OCI-LY1 (cell line): Measurements from ENCODE around the gene ASCC2.

ENCODE experiments used
- H2AFZ ChIP-seq: fragments of 200-600 bp; sonication (generic), shearing (Covaris generic); 2 replicates; pipeline ENCODE4 v1.6.0; 2014; ENCODE audit warnings: antibody characterized with exemption, mild to moderate bottlenecking, low read length
- H3F3A ChIP-seq: fragments of 200-600 bp; sonication (generic), shearing (Covaris generic); 2 replicates; pipeline ENCODE4 v1.6.0; 2014; ENCODE audit warnings: mild to moderate bottlenecking, antibody characterized with exemption, low read length, moderate library complexity; ENCODE audit not compliant: insufficient read depth
- H3K27ac ChIP-seq: fragments of 200-600 bp; sonication (generic); 2 replicates; pipeline ENCODE4 v1.5.1; 2014; ENCODE audit warnings: low read length, mixed run types, mild to moderate bottlenecking, low read depth; ENCODE audit not compliant: poor library complexity, severe bottlenecking
- H3K27me3 ChIP-seq: fragments of 200-600 bp; sonication (generic); 2 replicates; pipeline ENCODE4 v1.6.0; 2014; ENCODE audit warnings: antibody characterized with exemption, mild to moderate bottlenecking, low read length, moderate library complexity; ENCODE audit not compliant: insufficient read depth
- H3K36me3 ChIP-seq: fragments of 200-600 bp; sonication (generic); 2 replicates; pipeline ENCODE4 v1.6.1; 2014; ENCODE audit warnings: mild to moderate bottlenecking, antibody characterized with exemption, low read length, moderate library complexity, mixed read lengths; ENCODE audit not compliant: insufficient read depth
- H3K4me1 ChIP-seq: fragments of 200-600 bp; sonication (generic); 2 replicates; pipeline ENCODE4 v1.5.1; 2014; ENCODE audit warnings: mild to moderate bottlenecking, low read length, moderate library complexity; ENCODE audit not compliant: insufficient read depth, severe bottlenecking
- H3K4me2 ChIP-seq: fragments of 200-600 bp; sonication (generic), shearing (Covaris generic); 2 replicates; pipeline ENCODE4 v1.6.1; 2014; ENCODE audit warnings: low read length
- H3K4me3 ChIP-seq: fragments of 200-600 bp; sonication (generic); 2 replicates; pipeline ENCODE4 v1.5.1; 2014; ENCODE audit warnings: low read length, low read depth, mild to moderate bottlenecking, mixed read lengths; ENCODE audit not compliant: poor library complexity, severe bottlenecking
- H3K79me2 ChIP-seq: fragments of 200-600 bp; shearing (Covaris generic); 2 replicates; pipeline ENCODE4 v1.6.1; 2016; ENCODE audit warnings: mixed run types, low read length, mixed read lengths; ENCODE audit not compliant: insufficient read depth
- H3K9ac ChIP-seq: fragments of 200-600 bp; sonication (generic), shearing (Covaris generic); 2 replicates; pipeline ENCODE4 v1.6.1; 2014; ENCODE audit warnings: mild to moderate bottlenecking, low read length, mixed read lengths
- H3K9me2 ChIP-seq: fragments of 200-600 bp; sonication (generic), shearing (Covaris generic); 2 replicates; pipeline ENCODE4 v1.6.1; 2014; ENCODE audit warnings: low read depth, mild to moderate bottlenecking, low read length, mixed read lengths
- H3K9me3 ChIP-seq: fragments of 200-600 bp; shearing (Covaris generic); 2 replicates; pipeline ENCODE4 v1.6.1; 2014; ENCODE audit warnings: low read length, mixed read lengths
- H4K20me1 ChIP-seq: fragments of 200-600 bp; sonication (generic), shearing (Covaris generic); 2 replicates; pipeline ENCODE4 v1.6.0; 2016; ENCODE audit warnings: mild to moderate bottlenecking, low read length; ENCODE audit not compliant: insufficient read depth
- EZH2 ChIP-seq: fragments of 200-600 bp; sonication (generic), shearing (Covaris generic); IDR thresholded peaks from 2 replicates; pipeline ENCODE4 v1.8.0; 2017; ENCODE audit warnings: borderline replicate concordance, mixed run types, mild to moderate bottlenecking, antibody characterized with exemption, low read length, moderate library complexity, mixed read lengths
- TF ChIP-seq, protein P1 (sequence below): fragments of 200-600 bp; sonication (generic), shearing (Covaris generic); IDR thresholded peaks from 2 replicates; pipeline ENCODE4 v1.5.1; 2017; ENCODE audit warnings: mild to moderate bottlenecking, antibody characterized with exemption, low read length, moderate library complexity, mixed read lengths

Gene ASCC2

GRCh38 chr22:29813563-29813962 is 24.5 kb downstream of the ASCC2 start:
- Histone ChIP-seq H3K9ac (no peak overlapping the region), H3K9me2 (no peaks in the 10 kb centered on the region), H3K27me3 (no peaks in the 10 kb centered on the region), H3K9me3 (no peaks in the 10 kb centered on the region), H2AFZ (no peak overlapping the region), H4K20me1 (no peaks in the 10 kb centered on the region), H3K27ac (no peak overlapping the region), H3K36me3 (peaks cover 85% of the 10 kb centered on the region), H3K4me1 (no peaks in the 10 kb centered on the region), H3K79me2 (no peaks in the 10 kb centered on the region), H3K4me3 (no peak overlapping the region), H3K4me2 (no peak overlapping the region), H3F3A (no peaks in the 10 kb centered on the region)
- TF ChIP-seq EZH2 = no peak
- TF ChIP-seq, protein P1, sequence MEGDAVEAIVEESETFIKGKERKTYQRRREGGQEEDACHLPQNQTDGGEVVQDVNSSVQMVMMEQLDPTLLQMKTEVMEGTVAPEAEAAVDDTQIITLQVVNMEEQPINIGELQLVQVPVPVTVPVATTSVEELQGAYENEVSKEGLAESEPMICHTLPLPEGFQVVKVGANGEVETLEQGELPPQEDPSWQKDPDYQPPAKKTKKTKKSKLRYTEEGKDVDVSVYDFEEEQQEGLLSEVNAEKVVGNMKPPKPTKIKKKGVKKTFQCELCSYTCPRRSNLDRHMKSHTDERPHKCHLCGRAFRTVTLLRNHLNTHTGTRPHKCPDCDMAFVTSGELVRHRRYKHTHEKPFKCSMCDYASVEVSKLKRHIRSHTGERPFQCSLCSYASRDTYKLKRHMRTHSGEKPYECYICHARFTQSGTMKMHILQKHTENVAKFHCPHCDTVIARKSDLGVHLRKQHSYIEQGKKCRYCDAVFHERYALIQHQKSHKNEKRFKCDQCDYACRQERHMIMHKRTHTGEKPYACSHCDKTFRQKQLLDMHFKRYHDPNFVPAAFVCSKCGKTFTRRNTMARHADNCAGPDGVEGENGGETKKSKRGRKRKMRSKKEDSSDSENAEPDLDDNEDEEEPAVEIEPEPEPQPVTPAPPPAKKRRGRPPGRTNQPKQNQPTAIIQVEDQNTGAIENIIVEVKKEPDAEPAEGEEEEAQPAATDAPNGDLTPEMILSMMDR = no peak

DNA sequence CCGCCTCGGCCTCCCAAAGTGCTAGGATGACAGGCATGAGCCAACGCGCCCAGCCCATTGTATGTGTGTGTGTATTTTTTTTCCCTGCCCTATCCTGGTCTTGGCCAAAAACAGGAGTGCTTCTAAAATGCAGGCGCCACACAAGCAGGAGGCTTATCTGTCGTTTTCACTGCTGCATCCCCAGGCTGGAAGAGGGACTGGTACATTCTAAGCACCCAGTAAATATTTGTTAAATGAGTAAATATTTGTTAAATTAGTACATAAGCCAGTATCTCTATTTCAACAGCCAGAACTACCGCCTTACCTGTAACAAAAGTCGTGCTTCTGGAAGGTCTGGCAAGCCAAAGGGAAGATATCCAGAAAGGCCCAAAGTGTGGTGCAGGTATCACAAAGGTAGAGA is 24.9 kb downstream of the ASCC2 start:
- Histone ChIP-seq H3K4me1 (no peaks in the 10 kb centered on the region), H3K27me3 (no peaks in the 10 kb centered on the region), H3K4me3 (no peak overlapping the region), H3K9ac (no peak overlapping the region), H3F3A (no peaks in the 10 kb centered on the region), H4K20me1 (no peaks in the 10 kb centered on the region), H2AFZ (no peak overlapping the region), H3K36me3 (peaks cover 87% of the 10 kb centered on the region), H3K79me2 (no peaks in the 10 kb centered on the region), H3K9me3 (no peaks in the 10 kb centered on the region), H3K27ac (no peak overlapping the region), H3K9me2 (no peaks in the 10 kb centered on the region), H3K4me2 (no peak overlapping the region)
- TF ChIP-seq, protein P1 = no peak
- no peak for TF ChIP-seq EZH2

DNA sequence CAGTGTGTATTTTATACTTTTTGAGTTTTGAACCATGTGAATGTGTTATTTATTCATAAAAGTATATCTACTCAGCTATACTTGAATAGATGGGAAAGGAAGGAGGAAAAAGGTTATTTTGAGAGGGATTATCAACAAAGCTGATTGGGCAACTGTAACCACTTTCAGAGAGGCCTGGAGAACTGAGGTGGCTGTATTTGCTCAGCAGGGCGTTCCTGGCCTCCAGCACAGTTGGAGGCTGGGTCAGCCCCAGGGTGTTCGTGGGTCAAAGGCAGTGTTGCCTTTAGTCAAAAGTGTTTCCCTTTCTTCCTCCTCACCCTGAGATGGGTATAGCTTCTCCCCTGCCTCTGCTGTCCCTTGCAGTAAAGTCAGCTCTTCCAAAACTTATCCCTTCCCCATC is 26.7 kb downstream of the ASCC2 start:
- Histone ChIP-seq H4K20me1 (no peaks in the 10 kb centered on the region), H3K9me3 (no peaks in the 10 kb centered on the region), H3K4me3 (no peak overlapping the region), H2AFZ (no peak overlapping the region), H3K4me1 (no peaks in the 10 kb centered on the region), H3K9me2 (no peaks in the 10 kb centered on the region), H3K36me3 (peaks cover 90% of the 10 kb centered on the region), H3K79me2 (no peaks in the 10 kb centered on the region), H3F3A (no peaks in the 10 kb centered on the region), H3K4me2 (no peak overlapping the region), H3K9ac (no peak overlapping the region), H3K27ac (no peak overlapping the region), H3K27me3 (no peaks in the 10 kb centered on the region)
- TF ChIP-seq, protein P1 = no peak
- TF ChIP-seq EZH2 = no peak
